Endothelial cell of umbilical vein (primary cell): ENCODE measurements around the gene TEX36. TPM values are rescaled to one million over a fixed set of nuclear protein-coding genes. Genes with fewer than 3 reads are reported as not detected.

Experiments
- BruUV-seq: library from RNA; stranded (reverse); fragments of 400-500 nt; replicated peaks from 2 replicates; lab custom pipeline; 2021; lab: Mats Ljungman, UMichigan
- CTCF ChIA-PET: fragments of 300-600, 350-600 bp; sonication (Branson Sonifier 250); formaldehyde crosslinking; loops from one replicate; lab custom pipeline; 2021; ENCODE audit warnings: antibody characterized with exemption, inconsistent platforms; lab: Charles Lee
- POLR2A ChIA-PET: fragments of 300-600, 350-600 bp; sonication (Branson Sonifier 250); formaldehyde crosslinking; loops from one replicate; lab custom pipeline; 2021; ENCODE audit warnings: antibody characterized with exemption, inconsistent platforms; lab: Charles Lee
- DNase-seq: peaks from one replicate; pipeline ENCODE4 v3.0.0-alpha.2; 2011; ENCODE audit warnings: low read depth, low spot score
- FAIRE-seq: peaks from 2 replicates; lab custom pipeline; 2011; peaks lifted over from hg19 to GRCh38; lab: Jason Lieb, UNC
- H2AFZ ChIP-seq: 2 replicates; pipeline ENCODE4 v1.6.0; 2012; ENCODE audit warnings: low read depth, low read length, control low read depth, inconsistent platforms
- H3K27ac ChIP-seq: 2 replicates; pipeline ENCODE4 v1.5.1; 2011; ENCODE audit warnings: low read depth, mild to moderate bottlenecking, control low read depth, low read length, moderate library complexity; ENCODE audit not compliant: insufficient read depth
- H3K27me3 ChIP-seq, 2 experiments: 2 replicates each; pipeline versions ENCODE4 v1.6.0 to v1.6.1; 2011; ENCODE audit warnings: low read length in 2 of 2, mixed read lengths in 1 of 2; ENCODE audit not compliant: control insufficient read depth in 2 of 2, insufficient read depth in 2 of 2
- H3K36me3 ChIP-seq, 2 experiments: 2 replicates in 1 of 2; 3 replicates in 1 of 2; pipeline ENCODE4 v1.5.1; 2011; ENCODE audit warnings: low read length in 2 of 2, mild to moderate bottlenecking in 1 of 2, moderate library complexity in 1 of 2; ENCODE audit not compliant: control insufficient read depth in 2 of 2, insufficient read depth in 2 of 2; ENCODE audit errors: extremely low read depth in 1 of 2
- H3K4me1 ChIP-seq: 3 replicates; pipeline ENCODE4 v1.5.1; 2011; ENCODE audit warnings: mild to moderate bottlenecking, low read length; ENCODE audit not compliant: control insufficient read depth, insufficient read depth; ENCODE audit errors: extremely low read depth
- H3K4me2 ChIP-seq: 2 replicates; pipeline ENCODE4 v1.6.1; 2011; ENCODE audit warnings: low read length, control low read depth, mixed read lengths; ENCODE audit not compliant: insufficient read depth
- H3K4me3 ChIP-seq, 3 experiments: fragments of 200-600 bp in 1 of 3; sonication (generic), shearing (Covaris generic) in 1 of 3; replicated peaks in 1 of 3; 2 replicates each; pipeline ENCODE4 v1.5.1; 2011 to 2016; ENCODE audit warnings: control low read depth in 3 of 3, low read length in 3 of 3, mild to moderate bottlenecking in 2 of 3, inconsistent platforms in 1 of 3, low read depth in 1 of 3, moderate library complexity in 1 of 3; ENCODE audit not compliant: insufficient read depth in 1 of 3
- H3K79me2 ChIP-seq: 2 replicates; pipeline ENCODE4 v1.6.0; 2012; ENCODE audit warnings: low read length, inconsistent platforms; ENCODE audit not compliant: control insufficient read depth, insufficient read depth
- H3K9ac ChIP-seq: replicated peaks from 2 replicates; pipeline ENCODE3; 2011; ENCODE audit warnings: low read length, control low read depth; ENCODE audit not compliant: insufficient read depth; ENCODE audit errors: extremely low read depth
- H3K9me1 ChIP-seq: replicated peaks from 3 replicates; pipeline ENCODE4 v1.6.0; 2011; ENCODE audit warnings: mild to moderate bottlenecking, low read length; ENCODE audit not compliant: control insufficient read depth, insufficient read depth; ENCODE audit errors: extremely low read depth
- H3K9me3 ChIP-seq: replicated peaks from 2 replicates; pipeline ENCODE4 v1.5.1; 2012; ENCODE audit warnings: low read length, inconsistent platforms; ENCODE audit not compliant: control insufficient read depth, insufficient read depth
- H4K20me1 ChIP-seq: replicated peaks from 2 replicates; pipeline ENCODE3; 2011; ENCODE audit warnings: mild to moderate bottlenecking, low read length; ENCODE audit not compliant: control insufficient read depth, insufficient read depth; ENCODE audit errors: extremely low read depth
- CTCF ChIP-seq, 2 donors: IDR thresholded peaks; 1 replicate in 1 of 2; 2 replicates in 1 of 2; pipeline ENCODE4 v1.5.1; 2011; ENCODE audit warnings: low read length in 2 of 2, mild to moderate bottlenecking in 2 of 2, moderate library complexity in 2 of 2, control low read depth in 1 of 2, inconsistent platforms in 1 of 2, low read depth in 1 of 2; ENCODE audit not compliant: insufficient read depth in 1 of 2; ENCODE audit errors: extremely low read depth in 1 of 2
- EZH2 ChIP-seq: IDR thresholded peaks from 2 replicates; pipeline ENCODE4 v1.6.1; 2012; ENCODE audit warnings: borderline replicate concordance, low read depth, mild to moderate bottlenecking, moderate library complexity, low read length, inconsistent platforms; ENCODE audit not compliant: severe bottlenecking
- FOS ChIP-seq: IDR thresholded peaks from 2 replicates; pipeline ENCODE4 v1.6.1; 2011; ENCODE audit warnings: mild to moderate bottlenecking, low read length, moderate library complexity, borderline replicate concordance; ENCODE audit not compliant: insufficient read depth
- GATA2 ChIP-seq: IDR thresholded peaks from 2 replicates; pipeline ENCODE4 v1.7.0; 2011; ENCODE audit warnings: low read depth, mild to moderate bottlenecking, moderate library complexity, mixed read lengths, low read length; ENCODE audit not compliant: insufficient read length, insufficient read depth
- JUN ChIP-seq: IDR thresholded peaks from 2 replicates; pipeline ENCODE4 v1.6.1; 2011; ENCODE audit warnings: borderline replicate concordance, low read depth; ENCODE audit not compliant: insufficient read length, insufficient read depth
- MAX ChIP-seq: IDR thresholded peaks from 2 replicates; pipeline ENCODE4 v1.6.1; 2011; ENCODE audit not compliant: insufficient read depth, insufficient read length
- MYC ChIP-seq: IDR thresholded peaks from one replicate; pipeline ENCODE4 v1.6.1; 2011; ENCODE audit warnings: mild to moderate bottlenecking, low read depth, low read length
- POLR2A ChIP-seq: IDR thresholded peaks from 2 replicates; pipeline ENCODE4 v1.6.1; 2012; ENCODE audit warnings: low read depth, mild to moderate bottlenecking, control low read depth, low read length
- POLR2AphosphoS5 ChIP-seq: IDR thresholded peaks from 2 replicates; pipeline ENCODE4 v1.6.1; 2012; ENCODE audit warnings: low read depth, mild to moderate bottlenecking, control low read depth, low read length, moderate library complexity; ENCODE audit not compliant: insufficient read depth
- dilution Hi-C: fragments of 300-500 bp; cut with MboI; formaldehyde crosslinking; loops from one replicate; pipeline ENCODE4 v1.15.0; 2019; ENCODE audit warnings: low sequenced_read_pairs; ENCODE audit not compliant: extremely low pct_ligation_motif_present
- intact Hi-C: fragments of 100-400 bp; cut with micrococcal nuclease; formaldehyde crosslinking; loops from one replicate; pipeline ENCODE4 v1.10.0; 2022
- polyA plus RNA-seq, 4 experiments: library from polyadenylated mRNA; depleted of rRNA in 3 of 4; stranded (reverse) in 3 of 4; unstranded in 1 of 4; fragments of >200 nt; gene quantifications; 2 replicates each; pipeline versions ENCODE4 v1.2.1 to v1.2.3, GENCODE V29; 2011 to 2012; ENCODE audit warnings: missing spikeins in 1 of 4
- total RNA-seq: library from RNA; stranded (reverse); gene quantifications from 2 replicates; pipeline ENCODE4 v1.2.3, GENCODE V29; 2021

Gene TEX36
- total and polyA plus RNA-seq, 2 donors (not counting 3 experiments of a cell fraction or from before 2014, with no cell fraction given): not detected

- no peaks in the 10 kb centered on the region for H3K9me3 ChIP-seq
- no peak overlapping the region for H3K4me3 ChIP-seq
- no peak for DNase-seq
- no peak overlapping the region for H3K9ac ChIP-seq
- peaks cover 7 to 9% of the 10 kb centered on the region in 2 experiments for H3K27me3 ChIP-seq
- H3K9me1 ChIP-seq: no peaks in the 10 kb centered on the region
- no peak for TF ChIP-seq MYC
- TF ChIP-seq GATA2: no peak
- no peak for TF ChIP-seq EZH2
- no peak for TF ChIP-seq CTCF (IDR thresholded peaks at IDR 0.05; ENCODE audit: extremely low read depth in 1 of 2, insufficient read depth in 1 of 2, low read depth in 1 of 2, low read length in 2 of 2)
- no peak for TF ChIP-seq FOS
- no peak for TF ChIP-seq POLR2AphosphoS5
- TF ChIP-seq POLR2A: no peak
- no peak for TF ChIP-seq MAX
- no peak for TF ChIP-seq JUN
- no TSS peak for BruUV-seq
- H4K20me1 ChIP-seq: no peaks in the 10 kb centered on the region
- H3K36me3 ChIP-seq: no peaks in the 10 kb centered on the region
- POLR2A ChIA-PET: no interaction called here
- no peaks in the 10 kb centered on the region for H3K79me2 ChIP-seq
- no peaks in the 10 kb centered on the region for H3K4me1 ChIP-seq
- FAIRE-seq: no peak
- H3K4me2 ChIP-seq: no peak overlapping the region
- dilution Hi-C loops: no loop called here
- no peak overlapping the region for H2AFZ ChIP-seq
- intact Hi-C loops: loop anchor here (10.0 kb wide), 1 partner anchor 666 kb away; no protein-coding TSS in a partner anchor
- CTCF ChIA-PET: no interaction called here
- H3K27ac ChIP-seq: no peak overlapping the region
Measured at GRCh38 chr10:125711110-125711750, 28.3 kb upstream of the TEX36 start.
